GM18511 (cell line): ENCODE measurements around the gene TPRG1L.
A peak's percentile ranks its signal among the peaks of the same experiment; 100 is the strongest.

Experiments used
- ATAC-seq: cut with Tn5 transposase; IDR thresholded peaks from one replicate; pipeline ENCODE4 v1.9.1; 2021; ENCODE audit warnings: mild to moderate bottlenecking, moderate library complexity; ENCODE audit not compliant: unreplicated experiment

The TPRG1L gene

DNA sequence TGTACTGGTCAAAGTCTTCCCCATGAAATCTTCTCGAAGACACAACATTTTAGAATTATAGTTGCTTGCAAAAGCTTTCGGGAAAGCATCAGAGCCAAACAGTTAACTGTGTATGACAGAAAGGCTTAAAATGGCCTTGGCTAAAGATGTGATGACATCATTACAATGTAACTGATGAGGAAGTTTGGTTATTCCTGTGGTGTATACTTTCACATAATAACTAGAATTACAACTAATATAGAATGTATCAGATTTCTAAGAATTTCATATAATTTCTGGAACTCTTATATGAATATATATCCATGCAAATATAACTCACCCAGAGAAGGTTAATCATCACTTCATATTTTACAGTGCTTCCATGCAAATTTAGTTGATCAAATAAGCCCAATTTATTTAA, 35.9 kb downstream of the TPRG1L start:
- ATAC-seq: no peak

DNA sequence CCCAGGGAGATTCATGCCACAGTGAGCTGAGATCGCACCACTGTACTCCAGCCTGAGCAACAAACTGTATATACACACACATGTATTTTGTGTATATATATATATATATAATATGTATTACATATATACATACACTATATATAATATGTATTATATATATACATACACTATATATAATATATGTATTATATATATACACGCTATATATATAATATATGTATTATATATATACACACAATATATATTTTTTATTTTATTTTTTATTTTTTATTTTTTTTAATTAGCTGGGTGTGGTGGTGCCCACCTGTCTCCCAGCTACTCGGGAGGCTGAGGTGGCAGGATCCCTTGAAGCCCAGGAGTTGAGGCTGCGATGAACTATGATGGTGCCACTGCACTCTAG, 36.8 kb downstream of the TPRG1L start:
- ATAC-seq: no peak

DNA sequence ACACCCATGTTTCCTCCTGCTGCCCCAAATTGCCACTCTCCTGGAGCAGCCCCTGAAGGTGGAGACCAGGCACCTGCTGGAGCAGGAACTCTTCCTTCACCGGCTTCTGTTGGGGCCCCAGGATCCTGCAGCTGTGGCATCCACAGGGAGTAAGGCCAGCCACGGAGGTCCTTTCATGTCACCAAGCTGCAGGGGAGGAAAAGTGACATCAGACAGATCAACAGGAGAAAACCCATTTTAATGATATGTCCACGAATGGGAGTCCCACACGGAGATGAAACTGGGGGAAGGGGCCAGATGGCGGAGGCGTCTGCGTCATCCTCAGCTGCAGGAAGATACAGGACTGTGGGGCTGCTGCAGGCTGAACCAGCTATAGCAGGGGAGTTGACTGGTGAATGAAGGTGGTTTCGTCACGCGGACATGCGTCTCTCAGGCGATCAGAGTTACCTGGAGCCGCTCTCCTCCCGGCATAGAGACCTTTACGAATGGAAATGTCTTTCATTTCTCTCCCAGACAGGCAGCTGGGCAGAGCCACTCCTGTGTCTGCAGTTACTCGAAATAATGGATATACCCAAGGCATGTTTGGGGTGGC, 37.4 kb downstream of the TPRG1L start:
- ATAC-seq: no peak

DNA sequence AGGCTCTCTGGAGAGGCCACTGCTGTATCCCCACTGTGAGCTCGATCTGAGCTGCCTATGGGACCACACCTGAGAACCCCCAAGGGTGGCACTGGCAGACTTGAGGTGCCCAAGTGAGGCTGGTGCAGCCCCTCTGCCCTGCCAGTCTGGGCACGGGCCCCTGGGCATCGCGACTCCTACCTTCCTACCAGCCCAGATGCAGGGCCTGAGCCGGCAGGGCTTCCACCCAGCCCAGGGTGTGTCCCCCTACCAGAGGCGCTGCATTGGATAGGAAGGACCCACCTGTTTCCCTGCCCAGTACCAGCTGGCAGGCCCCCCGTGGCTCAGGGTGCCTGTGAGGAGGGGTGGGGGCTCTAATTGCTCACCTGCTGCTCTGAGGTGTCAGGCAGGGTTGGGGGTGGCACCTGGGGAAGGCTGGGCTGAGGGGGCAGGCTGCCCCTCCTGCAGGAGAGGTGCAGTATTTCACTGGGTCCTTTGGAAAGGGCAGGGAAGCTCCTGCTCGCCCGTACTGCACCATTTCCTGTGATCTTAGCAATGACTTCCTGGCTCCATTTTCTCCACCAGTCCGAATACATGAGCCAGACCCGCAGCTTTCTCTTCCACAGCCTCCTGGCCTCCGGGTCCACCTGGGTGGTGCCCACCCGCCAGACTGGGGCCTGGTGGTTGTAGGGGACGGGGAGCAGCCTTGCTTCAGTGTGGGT, 39.3 kb downstream of the TPRG1L start:
- ATAC-seq: no peak

DNA sequence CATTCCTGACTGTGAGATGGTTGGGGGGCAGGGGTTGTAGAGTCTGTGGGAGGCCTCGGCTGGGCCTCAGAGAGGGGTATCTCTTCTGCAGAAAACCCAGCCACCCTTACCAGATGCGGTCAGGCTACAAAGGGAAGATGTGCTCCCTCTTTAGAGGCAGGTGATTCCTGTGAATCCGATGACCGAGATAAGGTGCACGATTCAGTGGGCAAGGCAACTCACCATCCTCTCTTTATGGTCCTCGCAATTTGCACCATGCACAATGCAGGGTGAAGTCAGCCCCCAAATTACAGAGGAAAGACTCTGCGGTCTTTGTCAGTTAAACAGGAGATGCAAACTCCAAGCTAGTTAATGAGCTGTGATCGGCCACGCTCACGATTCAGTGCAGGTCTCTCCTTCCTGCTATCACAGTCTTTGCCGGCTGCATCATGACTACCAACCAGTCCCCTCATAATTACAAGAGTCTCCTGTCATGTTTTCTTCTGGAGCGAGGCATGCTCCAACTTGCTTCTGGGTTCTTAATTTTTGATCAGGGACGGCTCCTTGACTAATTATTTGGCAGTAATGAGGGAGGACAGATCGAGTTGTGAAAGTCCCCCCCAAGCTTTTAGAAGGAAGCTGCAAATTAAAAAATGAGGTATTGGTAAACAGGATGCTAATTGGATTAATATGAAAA, 40.0 kb downstream of the TPRG1L start:
- no peak for ATAC-seq

DNA sequence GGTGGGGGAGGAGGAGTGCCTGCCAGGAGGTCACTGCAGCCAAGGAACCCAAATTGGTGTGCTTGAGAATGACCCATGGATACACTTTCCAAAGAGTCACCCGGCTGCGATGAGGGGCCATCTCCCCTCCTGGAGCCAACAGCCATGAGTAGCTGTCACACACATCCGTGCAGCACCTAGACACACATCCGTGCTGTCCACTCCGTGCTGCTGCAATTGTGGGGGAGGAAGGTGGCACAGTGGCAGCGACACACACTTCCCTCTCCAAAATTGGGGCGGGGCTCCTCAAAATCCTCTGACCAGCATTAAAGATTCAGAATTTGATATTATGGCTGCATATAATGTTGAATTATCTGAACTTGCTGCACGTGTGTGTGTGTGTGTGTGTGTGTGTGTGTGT, 43.3 kb downstream of the TPRG1L start:
- ATAC-seq: no peak

DNA sequence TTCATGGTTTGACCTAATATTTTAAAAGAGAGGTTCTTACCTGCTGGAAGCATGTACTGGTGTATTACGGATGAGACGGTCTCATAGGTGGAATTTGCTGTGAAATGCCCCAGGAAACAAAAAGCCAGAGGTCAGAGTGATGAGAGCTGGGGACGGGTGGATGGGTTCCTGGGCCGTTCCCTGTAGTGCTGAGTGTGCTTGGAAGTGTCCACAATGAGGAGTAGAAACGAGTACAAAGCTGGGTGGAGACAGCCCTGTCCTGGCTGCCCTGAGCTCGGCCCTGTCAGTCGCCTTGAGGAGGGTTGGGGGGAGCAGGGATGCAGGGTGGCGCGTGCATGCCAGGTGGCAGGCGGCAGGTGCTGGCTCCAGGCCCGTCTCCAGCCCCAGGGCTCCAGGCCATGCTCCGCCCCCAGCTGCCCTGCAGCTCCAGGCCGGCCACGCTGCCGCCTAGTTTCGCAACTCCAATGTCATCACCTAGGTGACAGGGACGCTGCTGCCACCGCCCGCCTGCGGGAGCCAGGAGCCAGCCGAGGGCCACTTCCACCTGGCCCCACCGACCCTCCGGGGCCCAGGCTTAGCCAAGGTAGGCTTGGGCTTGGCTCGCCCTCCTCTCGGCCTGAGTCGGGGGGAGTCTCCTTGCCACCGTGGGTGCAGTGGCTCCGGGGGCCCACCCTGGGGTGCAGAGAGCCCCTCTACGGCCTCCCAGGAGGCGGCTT, 43.9 kb downstream of the TPRG1L start:
- ATAC-seq: no peak

DNA sequence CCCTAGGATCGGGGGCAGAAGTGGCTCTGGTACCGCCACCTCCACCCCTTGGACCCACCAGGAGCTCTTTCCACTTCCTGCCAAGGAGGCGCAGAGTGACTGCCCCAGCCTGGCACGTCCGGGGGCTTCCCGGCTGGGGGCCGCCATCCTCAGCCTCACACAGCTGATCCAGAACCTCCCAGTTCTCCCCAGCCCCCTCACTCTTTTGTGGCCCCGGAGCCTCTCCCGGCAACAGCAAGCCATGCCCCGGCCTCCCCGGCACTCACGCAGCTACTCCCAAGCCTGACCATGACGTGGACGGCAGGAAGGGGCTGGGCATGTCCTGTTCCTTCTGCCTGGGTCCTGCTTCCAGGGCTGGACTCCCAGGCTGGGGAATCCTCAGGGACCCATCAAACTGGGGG, 44.6 kb downstream of the TPRG1L start:
- ATAC-seq: no peak

DNA sequence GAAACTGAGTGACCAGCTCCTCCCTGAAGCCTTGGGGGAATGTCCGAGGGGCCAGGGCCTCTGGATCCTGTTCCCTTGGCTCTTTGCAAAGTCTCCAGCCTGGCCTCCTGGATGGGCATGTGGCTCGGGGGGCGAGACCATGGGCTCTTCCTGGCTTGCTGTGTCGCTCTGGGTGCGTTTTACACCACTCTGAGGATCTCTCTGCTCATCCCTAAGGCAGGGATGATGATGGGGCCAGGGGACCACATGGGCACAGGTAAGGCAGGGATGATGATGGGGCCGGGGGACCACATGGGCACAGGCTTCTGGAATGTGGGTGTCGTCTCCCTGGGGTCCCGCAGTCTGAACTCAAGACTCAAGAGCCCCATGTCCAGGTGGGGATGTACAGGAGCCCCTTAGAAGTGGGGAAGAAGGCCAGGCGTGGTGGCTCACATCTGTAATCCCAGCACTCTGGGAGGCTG, 45.2 kb downstream of the TPRG1L start:
- no peak for ATAC-seq

DNA sequence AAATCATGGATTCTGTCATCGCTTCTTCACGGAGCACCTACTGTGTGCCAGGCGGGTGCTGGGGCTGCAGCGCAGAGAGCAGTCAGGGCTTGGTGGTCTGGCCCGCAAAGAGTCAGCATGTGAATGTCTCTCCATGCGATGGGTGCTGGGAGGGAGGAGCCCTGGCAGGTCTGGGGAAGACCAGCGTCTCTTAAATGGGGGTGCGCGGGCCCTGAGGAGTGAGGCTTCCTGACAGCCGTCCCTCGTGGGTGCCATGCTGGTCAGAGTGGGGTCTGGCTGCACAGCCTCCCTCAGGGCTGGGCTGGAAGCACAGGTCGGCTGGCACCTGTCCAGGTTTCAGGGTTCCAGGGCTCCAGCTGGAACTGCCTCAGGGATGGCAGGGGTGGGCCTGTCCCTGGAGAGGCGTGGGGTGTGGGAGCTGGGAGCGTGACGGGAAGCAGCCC, 46.0 kb downstream of the TPRG1L start:
- ATAC-seq: no peak

DNA sequence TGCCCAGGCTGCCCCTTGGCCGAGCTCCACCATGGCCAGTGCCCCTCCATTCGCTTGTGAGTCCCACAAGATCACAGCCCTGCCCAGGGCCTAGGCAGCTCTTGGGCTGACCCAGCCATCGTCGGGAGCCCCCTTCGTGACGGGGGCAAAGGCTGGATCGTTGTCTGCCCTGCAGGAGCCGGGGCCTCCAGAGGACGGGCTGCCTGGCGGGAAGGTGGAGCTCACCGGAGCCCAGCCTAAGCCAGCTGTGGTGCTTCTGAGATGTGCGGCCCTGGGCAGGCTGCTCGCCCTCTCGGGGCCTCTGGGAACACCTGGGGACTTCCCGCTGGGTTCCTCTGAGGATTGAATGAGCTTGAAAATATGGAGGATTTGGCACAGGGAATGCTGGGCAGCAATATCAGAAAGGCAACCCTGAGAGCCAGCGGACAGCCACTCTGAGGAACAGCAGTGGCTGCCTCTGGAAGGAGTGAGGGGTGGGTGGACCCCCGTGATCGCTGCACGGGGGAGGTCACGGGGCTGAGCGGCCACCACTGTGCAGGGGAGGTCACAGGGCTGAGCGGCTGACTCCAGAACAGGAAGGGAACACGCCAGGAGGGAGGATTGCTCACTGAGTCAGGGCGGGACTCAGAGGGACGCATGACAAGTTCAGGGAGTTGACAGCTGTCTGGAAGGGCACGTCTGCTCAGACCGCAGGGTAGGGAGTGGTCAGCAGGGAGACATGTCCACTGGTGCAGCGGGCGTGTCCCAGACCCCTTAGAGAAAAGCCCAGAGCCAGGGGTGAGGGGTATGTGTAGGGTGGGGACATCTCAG, 46.8 kb downstream of the TPRG1L start:
- ATAC-seq: no peak

DNA sequence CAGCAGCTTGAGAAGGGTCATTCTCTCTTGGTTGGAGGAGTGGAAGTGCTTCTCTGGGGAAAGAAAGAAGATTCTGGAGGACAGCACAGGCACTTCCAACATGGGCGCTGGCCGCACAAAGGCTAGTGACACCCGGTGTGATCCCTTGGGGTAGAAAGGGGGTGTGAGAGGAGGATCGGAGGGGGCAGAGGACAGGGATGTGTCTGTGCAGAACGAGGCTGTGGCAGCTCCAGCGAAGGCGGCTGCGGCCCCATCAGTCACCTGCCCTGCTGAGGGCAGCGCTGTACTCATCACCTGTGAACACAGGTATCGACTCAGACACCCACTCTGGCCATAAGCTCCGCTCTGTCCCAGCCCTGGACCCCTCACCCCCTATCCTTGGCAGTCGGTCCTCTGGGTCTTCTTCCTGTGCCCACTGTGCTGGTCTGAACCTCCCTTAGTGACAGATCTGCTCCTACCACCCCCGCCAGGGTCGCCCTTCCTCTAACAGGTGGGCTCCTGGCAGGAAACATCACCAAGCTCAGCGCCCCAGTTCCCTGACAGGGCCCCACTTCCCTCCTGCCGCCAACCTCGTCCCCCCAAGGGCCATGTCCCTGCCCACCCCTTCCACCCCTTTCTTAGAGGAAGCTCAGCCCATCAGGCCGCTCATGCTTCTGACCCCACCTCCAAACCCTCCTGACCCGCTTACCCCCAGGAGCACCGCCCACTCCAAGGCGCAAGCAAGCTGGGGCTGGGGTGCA, 47.6 kb downstream of the TPRG1L start:
- no peak for ATAC-seq

DNA sequence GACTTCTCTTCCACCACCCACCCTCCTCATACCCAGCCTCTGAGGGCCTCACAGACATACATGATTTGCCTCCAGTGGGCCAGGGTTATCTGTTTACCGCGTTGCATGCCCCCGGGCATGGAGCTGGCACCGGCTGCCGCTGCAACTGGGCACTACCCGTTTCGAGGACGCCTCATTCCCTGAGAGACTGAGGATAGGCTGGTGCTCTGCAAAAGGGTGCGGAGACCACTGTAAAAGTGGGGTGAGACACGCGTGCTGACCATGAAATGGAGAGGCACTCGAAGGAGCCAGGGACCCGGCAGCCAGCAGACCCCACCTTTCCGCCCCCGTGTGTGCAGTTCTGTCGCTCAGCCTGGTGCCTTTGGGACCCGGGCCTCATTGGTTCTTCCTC, 48.2 kb downstream of the TPRG1L start:
- ATAC-seq: no peak

DNA sequence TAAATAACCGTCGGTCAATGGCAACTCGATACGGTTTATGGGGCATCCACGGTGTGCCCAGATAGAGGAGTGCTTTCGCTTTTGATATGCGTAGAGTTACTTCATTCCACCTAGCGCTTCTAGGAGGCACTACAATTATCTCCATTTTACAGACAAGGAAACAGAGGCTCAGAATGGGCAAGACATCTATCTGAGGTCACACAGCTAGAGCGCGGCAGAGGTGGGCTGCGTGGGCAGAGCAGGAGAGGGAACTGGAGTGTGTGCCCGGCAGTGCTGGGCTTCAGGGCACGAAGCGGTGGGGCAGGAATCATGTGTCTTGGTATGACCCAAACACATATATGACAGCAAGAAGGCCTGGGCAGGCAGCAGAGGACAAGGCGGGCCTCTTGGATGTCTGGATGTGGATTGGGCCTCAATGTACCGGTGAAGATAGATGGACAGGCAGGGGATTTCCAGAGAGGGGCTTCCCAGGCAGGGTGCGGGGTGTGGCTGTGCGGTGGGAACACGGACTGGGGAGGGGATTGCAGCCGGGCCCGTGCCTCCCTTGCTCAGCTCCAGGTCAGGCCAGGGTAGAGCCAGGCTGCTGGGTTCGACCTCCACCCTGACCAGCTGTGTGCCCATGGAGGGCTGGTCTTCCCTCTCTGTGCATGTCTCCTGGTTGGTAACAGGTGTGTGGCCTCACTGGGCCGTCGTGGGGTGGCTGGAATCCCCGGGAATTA, 48.7 kb downstream of the TPRG1L start:
- no peak for ATAC-seq

DNA sequence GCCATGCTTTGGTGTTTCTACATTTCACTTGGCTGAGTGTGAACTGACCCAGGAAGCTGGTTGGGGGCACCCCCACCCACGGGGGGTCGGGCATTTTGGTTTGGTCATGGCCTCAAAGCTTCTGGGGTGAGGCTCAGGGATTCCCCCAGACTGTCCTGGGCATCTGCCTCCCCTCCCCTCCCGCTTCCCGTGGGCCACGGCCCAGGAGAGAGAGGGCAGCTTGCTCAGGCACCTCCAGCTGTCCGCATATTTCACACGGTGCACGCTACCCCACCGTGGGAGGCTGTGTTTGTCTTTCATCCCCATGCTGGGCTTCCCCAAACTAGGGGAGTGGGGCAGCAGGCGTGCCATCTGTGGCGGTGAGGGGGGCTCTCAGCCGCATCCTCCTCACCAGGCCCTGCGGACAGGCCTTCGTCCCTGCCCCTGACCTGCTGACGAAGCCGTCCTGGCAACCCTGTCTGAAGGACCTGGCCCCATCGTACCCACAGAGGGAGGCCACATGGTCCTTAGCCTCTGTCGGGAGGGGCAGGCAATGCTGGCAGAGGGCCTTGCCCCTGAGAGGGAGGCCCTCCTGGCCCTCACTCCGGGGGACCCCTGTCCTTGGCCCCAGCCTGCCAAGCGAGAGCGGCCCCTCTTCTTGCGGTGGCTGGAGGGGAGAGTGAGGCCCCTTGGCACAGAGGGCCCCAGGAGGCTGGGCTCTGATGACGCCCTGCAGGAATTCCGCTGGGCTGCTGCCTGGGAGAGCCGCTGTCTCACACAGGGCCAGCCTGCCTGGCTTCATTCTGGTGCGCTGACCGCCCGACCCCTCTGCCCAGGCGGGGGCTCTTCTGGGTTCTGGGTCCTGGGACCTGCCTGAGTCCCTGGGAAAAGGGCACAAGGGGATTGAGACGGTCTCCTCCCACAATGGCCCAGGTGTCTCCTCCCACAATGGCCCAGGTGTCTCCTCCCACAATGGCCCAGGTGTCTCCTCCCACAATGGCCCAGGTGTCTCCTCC, 49.6 kb downstream of the TPRG1L start:
- no peak for ATAC-seq

DNA sequence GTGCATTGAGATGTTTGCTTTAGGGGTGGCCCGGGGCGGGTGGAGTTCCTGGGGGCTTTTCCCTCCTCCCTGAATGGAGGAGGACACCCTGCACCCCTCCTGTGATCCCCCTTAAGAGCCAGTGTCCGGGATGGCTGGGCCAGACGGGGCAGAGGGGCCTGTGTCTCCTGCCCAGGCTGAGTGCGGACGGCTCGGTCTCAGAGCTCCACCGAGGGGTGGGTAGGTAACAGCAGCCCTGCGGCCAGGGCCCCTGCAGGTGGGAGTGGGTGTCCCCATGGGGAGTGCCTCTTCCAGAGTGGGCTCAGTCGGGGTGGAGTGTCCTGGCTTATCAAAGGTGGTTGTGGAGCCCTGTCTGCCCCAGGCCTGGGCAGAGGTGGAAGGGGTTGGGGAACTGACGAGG, 50.6 kb downstream of the TPRG1L start:
- no peak for ATAC-seq

DNA sequence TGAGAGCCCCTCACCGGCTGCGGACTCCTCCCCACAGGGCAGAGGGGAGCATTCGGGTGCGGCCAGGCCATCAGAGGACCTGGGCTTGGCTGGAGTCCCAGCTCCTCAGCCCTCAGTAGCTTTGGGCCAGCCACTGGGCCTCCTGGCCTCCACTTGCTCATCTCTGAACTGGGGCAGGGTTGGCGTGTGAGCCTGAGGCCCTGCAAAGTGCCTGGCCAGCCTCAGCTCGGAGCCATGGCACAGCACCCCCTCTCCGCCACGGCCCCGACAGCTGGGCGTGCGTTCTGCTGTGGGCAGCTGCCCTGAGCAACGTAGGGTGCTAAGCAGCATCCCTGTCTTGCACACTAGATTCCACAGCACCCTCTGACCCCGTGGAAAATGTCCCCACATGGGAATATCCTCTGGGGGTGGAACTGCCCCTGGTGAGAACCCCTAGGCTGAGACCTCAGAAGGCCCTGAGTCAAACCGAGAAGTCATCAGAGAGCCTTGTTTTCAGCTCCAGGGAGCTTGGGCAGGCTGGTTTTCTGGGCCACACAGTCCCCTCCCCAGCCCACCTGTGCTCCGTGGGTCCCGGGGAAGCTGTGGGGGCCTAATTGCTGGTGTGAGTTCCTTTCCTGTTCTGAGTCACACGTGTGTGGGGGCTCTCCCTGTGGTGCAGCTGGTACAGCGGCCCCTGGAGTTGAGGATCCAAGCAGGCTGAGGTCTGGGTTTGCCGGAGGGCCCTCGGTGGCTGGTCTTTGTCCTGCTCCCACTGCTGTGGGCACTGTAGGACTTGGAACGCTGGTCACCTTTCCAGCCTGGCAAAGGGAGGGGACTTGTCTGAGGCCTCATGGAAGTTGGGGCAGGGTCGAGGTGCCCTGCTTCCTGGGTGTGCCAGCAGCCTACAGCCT, 52.0 kb downstream of the TPRG1L start:
- ATAC-seq: peak; percentile 75
